ENCODE data around the gene APOD. TPM values are rescaled to one million over a fixed set of nuclear protein-coding genes. Genes with fewer than 3 reads are reported as not detected.
"Not testable (repeated sequence)": the region's sequence is repeated elsewhere in the genome, so short reads cannot be mapped to it uniquely, and the experiment has no call there.

Gene APOD
- total RNA-seq, 1 donor from 2014 or later: not detected

DNA sequence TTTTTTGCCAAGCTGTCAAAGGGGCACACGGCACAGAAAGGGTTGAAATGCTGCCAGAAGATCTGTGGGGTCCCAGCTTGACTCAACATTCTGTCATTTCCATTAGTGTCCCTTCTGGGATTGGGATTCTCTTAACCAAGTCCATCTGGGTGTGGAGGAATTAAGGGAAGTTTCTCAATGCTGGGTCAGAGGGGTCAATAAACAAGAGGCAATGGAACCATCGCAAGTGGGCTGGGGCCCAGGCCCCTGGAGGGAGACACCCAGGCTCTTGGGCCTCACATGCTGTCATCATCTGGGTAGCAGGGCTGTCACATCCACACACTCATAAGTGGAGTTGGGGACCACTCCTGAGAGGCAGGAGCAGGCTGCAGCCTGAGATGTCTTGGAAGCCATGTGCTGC lies 8.1 kb upstream of the APOD start:
- FAIRE-seq (no peak), DNase-seq (ENCODE audit: low read depth) (no peak)
- no peaks in the 10 kb centered on the region for H4K20me1 ChIP-seq (ENCODE audit: insufficient read depth, low read length)
- H3K9me3 ChIP-seq (ENCODE audit: insufficient read depth, low read depth, low read length): no peaks in the 10 kb centered on the region
- Mint-ChIP-seq H3K4me1 (ENCODE audit: low read depth, unreplicated experiment) (no peaks in the 10 kb centered on the region), H3K27me3 (ENCODE audit: low read depth, unreplicated experiment) (peaks cover 21% of the 10 kb centered on the region), H3K9me3 (ENCODE audit: unreplicated experiment) (peaks cover 17% of the 10 kb centered on the region), H3K36me3 (ENCODE audit: low read depth, unreplicated experiment) (no peaks in the 10 kb centered on the region), H3K4me3 (ENCODE audit: unreplicated experiment) (no peak overlapping the region), H3K27ac (ENCODE audit: unreplicated experiment) (no peak overlapping the region)
- TF ChIP-seq, protein P1, sequence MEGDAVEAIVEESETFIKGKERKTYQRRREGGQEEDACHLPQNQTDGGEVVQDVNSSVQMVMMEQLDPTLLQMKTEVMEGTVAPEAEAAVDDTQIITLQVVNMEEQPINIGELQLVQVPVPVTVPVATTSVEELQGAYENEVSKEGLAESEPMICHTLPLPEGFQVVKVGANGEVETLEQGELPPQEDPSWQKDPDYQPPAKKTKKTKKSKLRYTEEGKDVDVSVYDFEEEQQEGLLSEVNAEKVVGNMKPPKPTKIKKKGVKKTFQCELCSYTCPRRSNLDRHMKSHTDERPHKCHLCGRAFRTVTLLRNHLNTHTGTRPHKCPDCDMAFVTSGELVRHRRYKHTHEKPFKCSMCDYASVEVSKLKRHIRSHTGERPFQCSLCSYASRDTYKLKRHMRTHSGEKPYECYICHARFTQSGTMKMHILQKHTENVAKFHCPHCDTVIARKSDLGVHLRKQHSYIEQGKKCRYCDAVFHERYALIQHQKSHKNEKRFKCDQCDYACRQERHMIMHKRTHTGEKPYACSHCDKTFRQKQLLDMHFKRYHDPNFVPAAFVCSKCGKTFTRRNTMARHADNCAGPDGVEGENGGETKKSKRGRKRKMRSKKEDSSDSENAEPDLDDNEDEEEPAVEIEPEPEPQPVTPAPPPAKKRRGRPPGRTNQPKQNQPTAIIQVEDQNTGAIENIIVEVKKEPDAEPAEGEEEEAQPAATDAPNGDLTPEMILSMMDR (IDR thresholded peaks at IDR 0.05; ENCODE audit: insufficient read depth, low read depth, low read length): no peak
- TF ChIP-seq EZH2 (IDR thresholded peaks at IDR 0.05; ENCODE audit: insufficient read depth, low read length): no peak
- peaks cover 18% of the 10 kb centered on the region for H3K27me3 ChIP-seq (ENCODE audit: insufficient read depth, low read length)
- no peaks in the 10 kb centered on the region for H3K4me1 ChIP-seq (ENCODE audit: insufficient read depth, low read length)
- no peaks in the 10 kb centered on the region for H3K36me3 ChIP-seq (ENCODE audit: insufficient read depth, low read length)
- H2AFZ ChIP-seq (ENCODE audit: low read depth, low read length): no peak overlapping the region
- H3K9ac ChIP-seq (ENCODE audit: low read length): no peak overlapping the region
- no peaks in the 10 kb centered on the region for H3K79me2 ChIP-seq (ENCODE audit: insufficient read depth, low read length)
- H3K27ac ChIP-seq (ENCODE audit: low read depth, low read length): no peak overlapping the region
- H3K4me2 ChIP-seq (ENCODE audit: low read length): no peak overlapping the region
- H3K4me3 ChIP-seq (ENCODE audit: insufficient read depth, low read depth, low read length): no peak overlapping the region

DNA sequence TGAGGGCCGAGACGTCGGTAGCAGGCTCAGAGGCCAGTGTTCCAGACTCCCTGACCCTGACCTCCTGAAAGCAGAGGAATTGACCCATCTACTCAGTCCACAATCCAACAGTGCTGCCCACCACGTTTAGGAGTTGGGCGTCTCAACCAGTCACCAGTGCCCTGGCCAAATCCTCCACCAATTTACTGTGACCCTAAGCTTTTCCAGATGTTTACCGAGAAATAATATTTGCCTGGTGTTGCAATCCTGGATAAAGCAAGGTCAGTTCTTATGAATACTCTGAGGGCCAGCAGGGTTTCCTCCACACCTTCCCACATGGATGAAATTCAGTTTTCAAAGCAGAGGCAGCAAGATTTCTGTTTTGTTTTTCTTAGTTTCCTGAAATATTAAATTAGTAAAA lies 7.5 kb upstream of the APOD start:
- H3K4me3 Mint-ChIP-seq (ENCODE audit: unreplicated experiment): no peak overlapping the region
- no peaks in the 10 kb centered on the region for H4K20me1 ChIP-seq (ENCODE audit: insufficient read depth, low read length)
- no peak overlapping the region for H2AFZ ChIP-seq (ENCODE audit: low read depth, low read length)
- no peak overlapping the region for H3K9ac ChIP-seq (ENCODE audit: low read length)
- no peak overlapping the region for H3K4me3 ChIP-seq (ENCODE audit: insufficient read depth, low read depth, low read length)
- no peaks in the 10 kb centered on the region for H3K79me2 ChIP-seq (ENCODE audit: insufficient read depth, low read length)
- no peak for DNase-seq (ENCODE audit: low read depth)
- no peaks in the 10 kb centered on the region for H3K9me3 ChIP-seq (ENCODE audit: insufficient read depth, low read depth, low read length)
- TF ChIP-seq, protein P1 (IDR thresholded peaks at IDR 0.05; ENCODE audit: insufficient read depth, low read depth, low read length): no peak
- no peak for TF ChIP-seq EZH2 (IDR thresholded peaks at IDR 0.05; ENCODE audit: insufficient read depth, low read length)
- H3K27ac ChIP-seq (ENCODE audit: low read depth, low read length): no peak overlapping the region
- FAIRE-seq: no peak
- no peak overlapping the region for H3K4me2 ChIP-seq (ENCODE audit: low read length)
- no peaks in the 10 kb centered on the region for H3K36me3 Mint-ChIP-seq (ENCODE audit: low read depth, unreplicated experiment)
- H3K9me3 Mint-ChIP-seq (ENCODE audit: unreplicated experiment): peaks cover 17% of the 10 kb centered on the region
- no peaks in the 10 kb centered on the region for H3K4me1 ChIP-seq (ENCODE audit: insufficient read depth, low read length)
- no peaks in the 10 kb centered on the region for H3K36me3 ChIP-seq (ENCODE audit: insufficient read depth, low read length)
- H3K27me3 ChIP-seq (ENCODE audit: insufficient read depth, low read length): peaks cover 18% of the 10 kb centered on the region
- H3K4me1 Mint-ChIP-seq (ENCODE audit: low read depth, unreplicated experiment): no peaks in the 10 kb centered on the region
- peaks cover 21% of the 10 kb centered on the region for H3K27me3 Mint-ChIP-seq (ENCODE audit: low read depth, unreplicated experiment)
- no peak overlapping the region for H3K27ac Mint-ChIP-seq (ENCODE audit: unreplicated experiment)

DNA sequence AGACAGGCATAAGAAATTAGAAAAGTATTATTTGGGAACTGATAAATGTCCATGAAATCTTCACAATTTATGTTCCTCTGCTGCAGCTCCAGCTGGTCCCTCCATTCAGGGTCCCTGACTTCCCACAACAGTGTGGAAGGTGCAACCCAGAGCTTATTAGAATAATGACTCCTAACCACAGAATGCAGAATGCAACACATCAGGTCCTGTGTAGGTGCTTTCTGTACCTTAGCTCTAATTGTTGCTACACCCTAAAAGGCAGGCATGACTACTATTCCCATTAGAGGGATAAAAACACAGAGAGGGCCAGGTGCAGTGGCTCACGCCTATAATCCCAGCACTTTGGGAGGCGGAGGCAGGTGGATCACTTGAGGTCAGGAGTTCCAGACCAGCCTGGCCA lies 6.6 kb upstream of the APOD start:
- FAIRE-seq; H3K36me3 Mint-ChIP-seq (ENCODE audit: low read depth, unreplicated experiment); H3K4me1 ChIP-seq (ENCODE audit: insufficient read depth, low read length): not testable (repeated sequence)

DNA sequence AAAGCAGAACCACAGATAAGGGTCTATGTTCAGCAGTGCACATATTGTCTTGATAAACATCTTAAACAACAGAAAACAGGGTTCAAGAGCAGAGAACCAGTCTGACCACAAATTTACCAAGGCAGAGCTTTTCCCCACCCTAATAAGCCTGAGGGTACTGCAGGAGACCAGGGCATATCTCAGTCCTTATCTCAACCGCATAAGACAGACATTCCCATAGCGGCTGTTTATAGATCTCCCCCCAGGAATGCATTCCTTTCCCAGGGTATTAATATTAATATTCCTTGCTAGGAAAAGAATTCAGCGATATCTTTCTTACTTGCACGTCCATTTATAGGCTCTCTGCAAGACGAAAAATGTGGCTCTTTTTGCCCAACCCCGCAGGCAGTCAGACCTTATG lies 6.1 kb upstream of the APOD start:
- not testable (repeated sequence) for H3K27ac ChIP-seq (ENCODE audit: low read depth, low read length); H3K4me1 Mint-ChIP-seq (ENCODE audit: low read depth, unreplicated experiment); FAIRE-seq; H3K9ac ChIP-seq (ENCODE audit: low read length); DNase-seq (ENCODE audit: low read depth); H3K4me2 ChIP-seq (ENCODE audit: low read length); H3K36me3 ChIP-seq (ENCODE audit: insufficient read depth, low read length); H3K36me3 Mint-ChIP-seq (ENCODE audit: low read depth, unreplicated experiment); H3K27ac Mint-ChIP-seq (ENCODE audit: unreplicated experiment); H3K4me3 Mint-ChIP-seq (ENCODE audit: unreplicated experiment); H3K4me3 ChIP-seq (ENCODE audit: insufficient read depth, low read depth, low read length); H3K79me2 ChIP-seq (ENCODE audit: insufficient read depth, low read length); H2AFZ ChIP-seq (ENCODE audit: low read depth, low read length); H4K20me1 ChIP-seq (ENCODE audit: insufficient read depth, low read length); H3K9me3 ChIP-seq (ENCODE audit: insufficient read depth, low read depth, low read length); H3K4me1 ChIP-seq (ENCODE audit: insufficient read depth, low read length)
- H3K27me3 ChIP-seq (ENCODE audit: insufficient read depth, low read length): peaks cover 16% of the 10 kb centered on the region
- peaks cover 13% of the 10 kb centered on the region for H3K27me3 Mint-ChIP-seq (ENCODE audit: low read depth, unreplicated experiment)
- H3K9me3 Mint-ChIP-seq (ENCODE audit: unreplicated experiment): peaks cover 16% of the 10 kb centered on the region

More for the DNA sequence above, 6.6 kb upstream of the APOD start:
- not testable (repeated sequence) for H3K79me2 ChIP-seq (ENCODE audit: insufficient read depth, low read length); H3K27ac Mint-ChIP-seq (ENCODE audit: unreplicated experiment); H3K9ac ChIP-seq (ENCODE audit: low read length); H3K9me3 ChIP-seq (ENCODE audit: insufficient read depth, low read depth, low read length); DNase-seq (ENCODE audit: low read depth); H3K27ac ChIP-seq (ENCODE audit: low read depth, low read length); H3K4me3 ChIP-seq (ENCODE audit: insufficient read depth, low read depth, low read length); H4K20me1 ChIP-seq (ENCODE audit: insufficient read depth, low read length); H2AFZ ChIP-seq (ENCODE audit: low read depth, low read length); H3K4me2 ChIP-seq (ENCODE audit: low read length); H3K36me3 ChIP-seq (ENCODE audit: insufficient read depth, low read length); H3K4me3 Mint-ChIP-seq (ENCODE audit: unreplicated experiment); H3K4me1 Mint-ChIP-seq (ENCODE audit: low read depth, unreplicated experiment)
- peaks cover 15% of the 10 kb centered on the region for H3K27me3 Mint-ChIP-seq (ENCODE audit: low read depth, unreplicated experiment)
- H3K9me3 Mint-ChIP-seq (ENCODE audit: unreplicated experiment): peaks cover 17% of the 10 kb centered on the region
- peaks cover 18% of the 10 kb centered on the region for H3K27me3 ChIP-seq (ENCODE audit: insufficient read depth, low read length)

Measured in astrocyte (in vitro differentiated cells and primary cell).